GM20000 (cell line): ENCODE measurements around the gene DACT3.

Experiments used
- DNase-seq: peaks from one replicate; pipeline ENCODE4 v3.0.0; 2012; ENCODE audit warnings: low spot score
- CTCF ChIP-seq: IDR thresholded peaks from 2 replicates; pipeline ENCODE4 v1.5.1; 2012; ENCODE audit warnings: mild to moderate bottlenecking, control low read depth; ENCODE audit errors: extremely low read depth, missing control alignments

Gene DACT3

DNA sequence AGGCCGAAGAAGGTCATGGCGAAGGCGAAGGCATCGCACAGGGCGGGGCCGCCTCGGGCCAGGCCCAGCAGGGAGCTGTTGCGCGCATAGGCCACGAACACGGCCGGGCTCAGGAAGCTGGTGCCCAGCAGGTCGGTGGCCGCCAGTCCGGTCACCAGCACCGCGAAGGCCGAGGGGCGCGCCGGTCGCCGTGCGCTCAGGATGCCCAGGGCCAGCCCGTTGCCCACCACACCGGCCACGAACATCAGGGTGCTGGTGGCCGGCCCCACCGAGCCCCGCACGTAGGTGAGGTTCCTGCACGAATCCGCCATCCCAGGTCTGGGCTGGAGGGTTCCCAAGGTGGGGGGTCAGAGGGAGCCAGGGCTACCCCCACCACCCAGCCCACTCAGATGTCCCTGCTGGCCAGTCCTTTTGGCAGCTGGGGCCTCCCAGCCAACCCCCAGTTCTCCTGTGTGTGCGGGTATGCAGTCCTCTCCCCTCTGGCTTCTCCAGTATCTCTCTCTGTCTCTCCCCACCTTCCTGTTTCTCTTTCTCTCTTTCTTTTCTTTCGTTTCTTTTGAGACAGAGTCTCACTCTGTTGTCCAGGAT lies 37.0 kb downstream of the DACT3 start:
- TF ChIP-seq CTCF, result no peak
- no peak for DNase-seq

DNA sequence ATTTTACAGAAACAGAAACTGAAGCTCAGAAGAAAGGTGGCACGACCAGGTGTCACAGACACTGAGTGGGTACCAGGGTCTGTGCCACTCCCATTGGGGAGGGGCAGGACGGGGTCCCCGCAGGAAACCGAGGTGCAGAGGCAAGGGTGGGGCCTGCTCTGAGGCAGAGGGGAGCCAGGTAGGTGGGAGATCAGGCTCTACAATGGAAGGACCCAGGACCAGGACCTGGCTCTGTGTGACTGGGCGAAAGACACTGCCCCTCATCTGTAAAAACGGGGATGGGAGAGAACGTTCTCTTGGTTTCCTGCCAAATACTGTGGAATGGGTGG lies 38.9 kb downstream of the DACT3 start:
- no peak for DNase-seq
- TF ChIP-seq CTCF, result no peak

GRCh38 chr19:46621191-46622117 lies 39.5 kb downstream of the DACT3 start:
- no peak for TF ChIP-seq CTCF
- DNase-seq, result no peak

DNA sequence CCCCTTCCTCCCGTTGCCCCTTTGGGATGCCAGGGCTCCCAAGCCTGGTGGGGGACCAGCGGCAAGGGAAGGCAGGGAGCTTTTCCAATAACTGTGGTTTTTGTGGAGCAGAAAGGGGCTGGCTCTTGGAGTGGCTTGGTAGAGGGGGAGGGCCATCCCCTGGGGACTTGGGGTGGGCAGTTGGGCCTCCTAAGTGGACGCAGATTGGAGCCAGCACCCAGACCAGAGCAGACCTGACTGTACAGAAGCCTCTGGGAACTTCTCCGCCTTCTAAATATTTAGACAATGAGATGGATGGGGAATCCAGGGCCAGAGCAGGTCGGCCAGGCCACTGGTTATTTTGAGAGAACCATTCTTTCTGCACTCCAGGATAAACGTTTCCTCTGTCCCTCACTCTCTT lies 40.3 kb downstream of the DACT3 start:
- TF ChIP-seq CTCF, result no peak
- no peak for DNase-seq

DNA sequence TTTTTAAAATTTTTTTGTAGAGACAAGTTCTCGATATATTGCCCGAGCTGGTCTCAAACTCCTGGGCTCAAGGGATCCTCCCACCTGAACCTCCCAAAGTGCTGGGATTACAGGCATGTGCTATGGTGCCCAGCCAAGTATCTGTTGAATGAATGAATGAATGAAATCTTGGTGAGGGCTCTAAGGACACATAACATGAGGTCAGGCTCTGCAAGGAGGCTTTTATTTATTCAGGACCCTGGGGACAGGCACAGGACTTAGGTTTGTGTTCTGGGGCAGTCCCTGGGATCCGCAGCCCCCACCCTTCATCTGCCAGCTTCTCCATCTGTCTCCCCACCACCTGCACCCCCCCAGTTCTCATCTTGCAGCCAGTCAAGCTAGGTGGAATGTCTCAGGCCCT lies 40.7 kb downstream of the DACT3 start:
- no peak for TF ChIP-seq CTCF
- DNase-seq, result no peak

GRCh38 chr19:46618670-46619231 lies 42.2 kb downstream of the DACT3 start:
- no peak for TF ChIP-seq CTCF
- no peak for DNase-seq

DNA sequence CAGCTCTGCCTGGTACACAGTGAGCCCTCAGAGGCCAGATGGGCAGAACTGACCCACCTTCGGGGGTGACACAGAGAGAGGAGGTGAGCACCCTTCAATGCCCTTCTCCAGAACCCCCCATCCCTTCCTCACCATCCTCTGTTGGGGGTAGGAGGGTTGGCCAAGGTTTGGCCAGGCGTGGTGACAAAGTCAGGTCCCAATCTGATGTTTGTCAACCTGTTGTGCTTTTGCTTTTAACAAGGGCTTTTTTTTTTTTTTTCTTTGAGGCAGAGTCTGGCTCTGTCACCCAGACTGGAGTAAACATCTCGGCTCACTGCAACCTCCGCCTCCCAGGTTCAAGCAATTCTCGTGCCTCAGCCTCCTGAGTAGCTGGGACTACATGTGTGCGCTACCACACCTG lies 43.4 kb downstream of the DACT3 start:
- TF ChIP-seq CTCF, result no peak

More for the DNA sequence above, 43.4 kb downstream of the DACT3 start:
- DNase-seq, result no peak
